ENCODE data around the gene TFR2.

TFR2 gene

DNA sequence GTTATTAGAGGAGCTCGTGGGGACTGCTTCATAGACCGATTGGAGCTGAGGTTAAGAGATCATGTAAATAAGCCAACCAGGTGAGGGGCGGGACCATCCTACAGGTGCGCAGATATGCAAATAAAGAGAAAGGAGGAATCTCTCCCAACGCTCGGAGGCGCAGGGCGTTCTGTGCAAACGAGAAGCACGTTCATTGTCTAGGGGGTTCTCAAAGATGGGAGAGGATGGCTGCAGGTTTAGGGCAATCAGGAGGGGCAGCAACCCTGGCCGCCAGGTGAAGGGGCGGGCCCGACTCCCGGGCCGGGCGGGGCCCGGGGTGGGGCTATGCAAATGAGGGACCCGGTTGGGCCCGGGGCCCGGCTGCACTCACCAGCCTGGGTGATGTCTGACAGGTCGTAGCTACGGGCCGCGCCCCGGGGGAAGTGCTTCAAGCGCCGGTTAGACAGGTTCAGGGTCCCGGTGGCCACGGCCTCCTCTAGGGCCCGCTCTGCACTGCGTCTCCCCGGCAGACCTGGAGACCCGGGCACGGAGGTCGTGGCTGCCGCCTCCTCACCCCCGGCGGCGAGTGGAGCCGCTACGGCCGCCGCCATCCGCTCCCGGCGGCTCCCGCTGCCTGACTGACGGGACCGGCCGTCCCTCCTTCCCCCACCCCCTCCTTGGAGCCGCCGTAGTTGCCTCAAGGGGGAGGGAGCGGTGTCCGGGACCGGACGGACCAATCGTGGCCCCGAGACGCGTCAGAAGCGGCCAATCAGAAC, 55.7 kb downstream of the TFR2 start, which contains the start of gene LRCH4:
TSS of gene LRCH4 (minus strand) at position 619 of the 755 bp plus-strand sequence. CDS start at position 590, 29 bp downstream.
- DNase-seq (ENCODE audit: low read depth) = no peak

DNA sequence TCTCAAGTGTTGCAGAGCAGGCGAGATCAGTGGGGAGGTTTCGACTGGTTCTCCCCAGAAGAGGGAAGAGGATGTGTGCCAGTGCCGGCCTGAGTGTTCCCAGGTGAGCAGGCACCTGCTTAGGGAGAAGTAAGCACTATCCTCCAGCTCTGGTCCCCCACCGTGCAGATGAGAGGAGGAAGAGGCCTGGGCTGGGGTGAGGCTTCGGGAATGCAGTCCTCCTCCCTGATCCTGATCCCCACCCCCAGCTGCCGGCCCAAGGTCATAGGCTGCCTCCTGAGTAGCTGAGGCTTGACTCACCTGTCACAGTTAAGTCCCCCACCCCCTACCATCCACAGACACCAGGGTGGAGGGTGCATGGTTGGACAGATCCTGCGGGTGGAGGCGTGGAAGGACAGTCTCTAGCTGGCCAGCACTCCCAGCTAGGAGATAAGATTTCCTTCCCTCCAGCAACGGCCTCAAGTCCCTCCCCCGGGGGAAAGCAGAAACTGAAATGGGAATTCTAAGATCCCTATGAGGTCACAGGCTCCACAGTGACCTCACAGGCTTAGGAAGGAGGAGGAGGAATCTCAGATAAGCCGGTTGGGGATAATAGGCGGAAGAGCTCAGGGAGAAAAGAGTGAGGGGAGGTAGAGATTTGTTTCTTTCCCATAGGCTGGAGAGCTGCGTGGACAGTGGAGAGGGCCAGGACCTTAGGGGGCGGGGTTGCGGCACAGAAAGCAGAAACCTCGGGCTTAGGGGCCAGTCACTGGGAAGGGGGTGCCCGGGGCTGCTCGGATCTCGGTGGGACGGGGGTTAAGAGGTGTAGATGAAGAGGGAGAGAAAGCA, 56.5 kb downstream of the TFR2 start:
- no peak for DNase-seq (ENCODE audit: low read depth)

DNA sequence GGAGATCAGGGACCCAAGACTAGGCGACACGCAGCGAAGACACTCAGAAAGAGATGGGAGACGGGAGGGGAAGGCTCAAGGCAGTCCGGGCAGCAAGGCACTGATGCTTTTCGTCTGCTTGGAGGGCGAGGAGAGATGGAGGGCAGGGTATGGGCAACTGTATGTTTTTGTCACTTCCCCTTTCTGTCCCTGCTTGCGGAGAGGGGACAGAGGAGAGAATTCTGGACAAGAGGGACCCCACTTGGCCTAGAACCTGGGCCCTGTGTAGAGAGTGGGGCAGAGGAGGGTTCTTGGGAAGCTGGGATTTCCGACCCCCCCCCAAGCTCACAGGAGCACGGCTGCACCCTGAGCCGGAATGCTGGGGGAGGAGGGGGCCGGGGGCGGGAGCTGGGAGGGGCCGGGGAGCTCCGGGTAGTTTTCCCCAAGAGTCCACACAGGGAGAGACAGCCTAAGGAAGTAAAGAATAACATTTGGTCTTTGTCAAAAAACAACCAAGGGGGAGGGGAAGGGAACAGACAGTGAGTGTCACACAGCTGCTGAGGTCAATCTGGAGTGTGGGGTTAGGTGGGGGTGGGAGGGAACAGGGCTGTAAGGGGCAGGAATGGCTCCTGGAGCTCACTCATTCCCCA, 57.2 kb downstream of the TFR2 start:
- no peak for DNase-seq (ENCODE audit: low read depth)

DNA sequence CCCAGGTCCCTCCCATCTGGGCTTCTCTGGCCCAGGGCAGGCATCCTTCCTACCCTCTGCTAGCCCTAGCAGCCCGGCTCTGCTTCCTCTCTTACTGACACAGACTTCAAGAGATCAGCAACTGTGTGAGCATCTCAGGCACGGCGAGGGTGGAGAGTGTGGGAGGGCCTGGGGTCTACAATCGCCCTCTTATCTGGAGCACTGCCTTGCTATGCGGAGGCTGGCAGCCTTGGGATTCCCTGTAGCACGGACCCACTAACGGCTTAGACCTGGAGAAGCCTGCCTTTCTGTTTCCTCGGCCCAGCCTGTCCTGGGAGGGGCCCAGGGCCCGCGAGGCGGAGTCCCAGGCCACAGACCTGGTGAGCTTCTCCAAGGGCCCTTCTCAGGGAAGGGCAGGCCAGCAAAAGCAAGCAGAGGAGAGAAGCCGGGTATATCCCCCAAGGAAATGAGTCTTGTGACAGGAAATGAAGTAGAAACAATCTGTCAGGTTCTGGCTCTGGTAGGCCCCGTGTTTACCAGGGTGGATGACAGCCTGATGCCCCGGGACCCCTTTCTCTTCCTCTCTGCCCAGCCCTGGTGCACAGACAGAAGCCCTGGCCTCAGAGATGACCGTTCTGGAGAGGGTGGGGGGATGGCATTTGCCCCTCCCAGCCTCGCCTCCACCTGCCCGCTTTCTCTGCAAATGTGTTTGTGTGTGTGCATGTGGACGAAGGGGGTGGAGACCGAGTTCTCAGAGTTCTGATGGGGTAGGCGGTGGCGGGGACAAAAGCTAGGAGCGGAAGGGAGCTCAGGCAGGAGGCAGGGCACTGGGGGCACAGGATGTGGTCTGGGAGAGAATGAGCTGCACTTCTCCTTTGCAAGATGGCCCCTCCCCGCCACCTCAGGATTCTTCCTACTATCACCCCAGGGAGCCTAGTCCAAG, 58.0 kb downstream of the TFR2 start:
- peak; percentile 40 for DNase-seq (ENCODE audit: low read depth)

DNA sequence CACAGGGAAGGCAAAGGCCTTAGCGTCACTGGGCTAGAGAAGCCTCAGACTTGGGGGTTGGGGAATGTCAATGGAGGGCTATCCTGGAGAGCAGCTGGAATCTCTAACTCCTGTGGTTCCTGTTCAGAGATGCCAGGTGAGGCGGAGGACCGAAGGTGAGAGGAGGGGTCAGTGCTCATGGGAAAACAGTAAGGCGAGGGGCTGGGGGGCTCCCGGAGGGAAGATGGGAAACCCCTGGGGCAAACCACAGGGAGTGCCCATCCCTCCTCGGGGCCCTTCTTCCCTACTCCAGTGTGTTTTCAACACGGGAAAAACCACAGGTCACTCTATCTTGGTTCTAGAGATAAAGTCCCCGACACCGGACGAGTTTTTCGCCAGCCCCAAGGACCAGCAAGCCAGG, 58.7 kb downstream of the TFR2 start:
- no peak for DNase-seq (ENCODE audit: low read depth)

DNA sequence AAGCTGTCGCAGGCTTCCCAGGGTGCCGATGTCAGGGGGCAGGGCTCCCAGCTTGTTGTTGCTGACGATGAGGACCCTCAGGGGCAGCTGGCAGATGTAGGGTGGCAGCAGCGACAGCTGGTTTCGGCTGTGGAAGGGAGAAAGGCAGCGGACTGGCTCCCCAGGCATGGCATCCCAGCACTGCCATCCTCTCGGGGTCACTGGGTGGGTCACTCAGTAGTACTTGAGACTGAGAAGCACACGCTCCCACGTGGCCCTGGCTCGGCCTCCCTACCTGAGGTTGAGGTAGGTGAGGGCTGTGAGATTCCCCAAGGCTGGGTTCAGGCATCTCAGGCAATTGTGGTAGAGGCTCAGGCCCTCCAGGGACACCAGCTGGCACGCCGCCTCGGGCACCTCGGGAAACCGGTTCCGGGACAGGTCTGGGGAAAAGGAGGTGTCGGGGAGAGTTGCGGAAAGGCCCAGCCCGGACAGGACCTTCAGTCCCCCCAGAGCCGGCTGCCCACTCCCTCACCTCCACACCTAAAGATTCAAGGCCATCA, 59.2 kb downstream of the TFR2 start:
- no peak for DNase-seq (ENCODE audit: low read depth)

DNA sequence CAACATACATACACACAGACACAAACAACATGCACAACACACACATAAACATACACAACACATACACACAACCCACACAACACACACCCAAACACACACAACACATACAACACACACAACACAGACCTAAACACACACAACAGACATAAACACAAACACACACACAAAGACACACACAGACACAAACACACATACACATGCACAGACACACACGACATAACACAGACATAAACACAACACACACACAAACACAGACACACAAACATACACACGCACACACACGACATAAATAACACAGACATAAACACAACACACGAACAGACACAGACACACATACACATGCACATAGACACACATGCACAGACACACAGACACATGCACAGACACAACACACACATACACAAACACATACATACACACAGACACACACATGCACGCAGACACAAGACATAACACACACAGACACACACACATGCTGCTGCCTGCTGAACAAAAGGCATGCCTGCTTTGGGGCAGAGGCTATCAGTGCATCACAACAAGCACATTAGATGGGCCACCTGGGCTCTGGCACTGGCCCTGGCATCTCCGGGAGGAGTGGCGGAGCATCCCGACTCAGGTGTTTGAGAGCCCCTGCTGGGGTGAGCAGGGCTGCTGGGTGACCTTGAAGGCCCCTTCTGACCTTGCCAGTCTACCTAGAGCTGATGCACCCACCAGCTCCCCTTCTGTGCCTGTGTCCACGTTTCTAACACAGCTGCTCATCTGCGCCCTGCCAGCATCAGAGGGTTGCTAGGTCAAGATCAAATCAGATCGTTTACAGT, 60.7 kb downstream of the TFR2 start:
- no peak for DNase-seq (ENCODE audit: low read depth)

DNA sequence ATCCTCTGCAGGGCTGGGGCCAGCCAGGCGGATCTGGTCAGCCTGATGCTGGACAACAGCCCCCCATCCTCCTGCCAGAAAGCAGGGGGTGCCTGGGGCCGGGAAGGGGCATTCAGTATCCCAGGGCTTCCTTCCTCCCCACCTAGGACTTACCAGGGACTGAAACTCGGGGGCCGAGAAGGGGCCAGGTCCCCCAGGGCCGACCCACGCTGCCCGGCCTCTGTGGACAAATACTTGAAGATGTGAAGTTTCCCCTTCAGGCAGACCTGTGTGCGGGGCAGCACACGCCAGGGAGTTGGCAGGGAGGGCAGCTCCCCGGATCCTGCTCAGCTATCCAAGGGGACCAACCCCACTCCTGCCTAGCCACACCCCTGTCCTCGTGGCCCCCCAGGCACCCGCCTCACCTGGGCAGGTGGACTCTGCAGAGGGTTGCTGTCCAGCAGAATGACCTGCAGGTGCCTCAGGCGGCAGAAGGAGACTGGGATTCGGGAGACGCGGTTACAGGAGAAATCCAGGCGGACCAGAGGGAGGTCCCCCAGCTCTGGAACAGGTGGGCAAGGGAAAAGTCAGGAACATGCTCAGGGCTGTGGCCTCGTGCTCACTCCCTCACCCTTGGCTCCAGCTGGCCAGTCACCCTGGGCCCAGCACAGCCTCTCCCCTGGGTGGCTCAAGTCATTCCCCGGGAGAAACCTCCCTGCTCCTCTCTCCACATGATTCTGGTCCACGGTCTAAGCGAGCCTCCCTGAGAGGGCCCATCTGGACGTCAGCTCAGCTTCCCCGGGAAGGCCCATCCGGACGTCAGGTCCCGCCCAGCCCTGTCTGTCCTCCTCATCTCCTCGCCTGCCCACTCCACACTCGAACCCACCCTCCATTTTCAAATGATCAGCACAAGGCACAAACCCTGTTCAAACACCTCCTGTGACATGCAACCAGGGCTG, 62.8 kb downstream of the TFR2 start:
- no peak for DNase-seq (ENCODE audit: low read depth)

DNA sequence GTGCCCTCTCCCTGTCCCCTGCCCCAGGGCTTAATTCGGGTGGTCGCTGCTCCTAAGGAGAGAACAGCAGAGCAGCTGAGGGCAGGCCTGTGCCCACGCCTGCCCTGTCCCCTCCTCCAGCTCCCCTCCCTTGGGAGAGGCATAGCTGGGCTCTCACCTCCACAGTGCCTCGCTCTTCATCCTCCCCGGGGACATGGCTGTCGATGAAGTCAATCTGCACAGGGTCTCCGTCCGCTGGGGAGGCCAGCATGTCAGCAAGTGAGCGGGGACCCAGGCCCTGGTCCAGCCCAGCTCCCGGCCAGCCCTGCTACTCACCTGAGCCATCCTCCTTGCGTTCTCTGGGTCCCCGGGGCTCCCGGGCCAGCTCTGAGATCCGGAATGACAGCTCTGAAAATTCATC, 63.8 kb downstream of the TFR2 start:
- no peak for DNase-seq (ENCODE audit: low read depth)

DNA sequence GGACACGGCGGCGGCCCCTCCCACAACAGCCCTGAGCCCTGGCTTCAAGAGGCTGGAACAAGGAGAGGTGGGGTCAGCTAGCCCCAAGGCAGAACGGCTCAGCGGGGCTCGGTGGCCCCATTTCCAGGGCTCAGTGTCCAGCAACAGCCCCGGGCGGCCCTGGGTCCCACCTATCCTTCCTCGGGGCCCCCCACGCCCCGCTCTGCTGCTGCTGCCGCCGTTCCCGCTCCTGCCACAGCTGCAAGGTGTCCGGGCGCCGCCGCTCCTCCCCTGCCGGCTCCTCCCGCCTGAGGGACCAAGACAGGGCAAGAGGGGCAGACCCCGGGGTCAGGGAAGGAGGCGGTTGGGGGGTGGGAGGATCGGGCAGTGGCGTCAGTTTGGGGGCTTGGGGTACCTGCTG, 64.2 kb downstream of the TFR2 start:
- DNase-seq (ENCODE audit: low read depth) = no peak

DNA sequence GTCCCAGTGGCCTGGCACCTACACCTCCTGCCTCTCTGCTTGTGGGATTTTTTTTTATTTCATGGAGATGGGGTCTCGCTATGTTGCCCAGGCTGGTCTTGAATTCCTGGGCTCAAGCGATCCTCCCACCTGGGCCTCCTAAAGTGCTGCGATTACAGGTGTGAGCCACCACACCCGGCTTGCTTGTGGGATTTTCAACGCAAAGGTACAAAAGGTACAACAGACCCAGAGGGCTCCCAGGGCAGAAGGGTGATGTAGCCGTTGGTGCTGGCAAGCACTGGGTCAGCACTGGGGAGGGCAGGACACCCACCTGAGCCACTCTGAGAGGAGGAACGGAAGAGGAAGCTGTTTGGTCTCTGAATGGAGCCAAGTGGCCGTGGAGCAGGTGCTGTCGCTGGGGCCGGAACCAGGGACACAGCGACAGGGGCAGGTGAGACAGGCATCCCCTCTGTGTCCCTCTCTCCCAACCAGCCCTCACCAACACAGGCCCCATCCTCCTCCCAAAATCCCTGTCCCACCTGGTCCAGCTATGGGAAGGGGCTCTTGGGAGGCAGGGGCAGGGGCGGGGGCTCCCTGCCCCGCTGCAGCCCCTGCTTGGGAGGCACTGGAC, 64.9 kb downstream of the TFR2 start:
- no peak for DNase-seq (ENCODE audit: low read depth)

DNA sequence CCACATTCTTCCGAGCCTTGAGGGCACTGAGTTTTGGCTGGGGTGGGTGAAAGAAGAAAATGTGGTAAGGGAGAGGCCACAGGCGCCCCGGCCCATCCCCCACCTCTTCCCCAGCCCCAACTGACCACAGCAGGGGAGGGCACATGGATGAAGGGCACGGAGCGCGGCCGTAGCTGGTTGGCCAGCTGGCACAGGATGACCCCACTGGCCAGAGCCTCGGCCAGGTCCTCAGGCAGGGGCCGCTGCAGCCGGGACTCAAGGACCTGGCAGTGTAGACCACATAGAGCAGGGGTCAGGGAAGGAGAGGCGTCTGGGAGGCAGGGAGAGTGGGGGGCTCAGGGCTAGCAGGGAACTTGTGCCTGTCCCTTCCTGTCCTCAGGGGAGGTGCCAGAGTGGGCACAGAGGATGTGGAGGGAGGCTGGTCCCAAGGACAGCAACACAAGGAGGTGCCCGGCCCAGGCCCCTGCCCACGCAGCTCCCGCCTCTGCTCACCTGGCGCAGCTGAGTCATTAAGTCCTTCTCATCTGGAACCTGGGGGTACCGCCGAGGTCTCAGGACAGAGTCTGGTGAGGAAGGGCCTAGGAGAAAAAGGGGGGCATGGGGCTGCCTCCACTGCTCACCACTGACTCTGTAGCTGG, 65.5 kb downstream of the TFR2 start:
- DNase-seq (ENCODE audit: low read depth) = no peak

DNA sequence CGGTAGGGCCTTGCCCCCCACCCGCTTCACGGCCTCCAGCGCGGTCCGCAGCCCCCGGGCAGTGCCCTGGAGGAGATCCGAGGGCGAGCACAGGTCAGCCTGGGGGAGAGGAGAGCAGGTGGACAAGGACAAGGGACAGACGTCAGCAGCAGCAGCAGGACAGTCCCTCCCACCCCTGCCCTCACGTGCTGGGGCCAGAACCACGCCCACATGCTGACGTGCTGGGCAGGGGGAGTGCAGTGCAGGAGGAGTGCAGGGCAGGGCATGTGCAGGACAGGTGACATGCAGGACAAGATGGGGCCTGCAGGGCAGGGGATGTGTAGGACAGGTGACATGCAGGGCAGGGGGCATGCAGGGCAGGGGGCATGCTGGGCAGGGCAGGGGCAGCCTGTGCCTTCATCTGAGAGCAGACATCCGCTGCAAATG, 66.1 kb downstream of the TFR2 start:
- DNase-seq (ENCODE audit: low read depth) = no peak

DNA sequence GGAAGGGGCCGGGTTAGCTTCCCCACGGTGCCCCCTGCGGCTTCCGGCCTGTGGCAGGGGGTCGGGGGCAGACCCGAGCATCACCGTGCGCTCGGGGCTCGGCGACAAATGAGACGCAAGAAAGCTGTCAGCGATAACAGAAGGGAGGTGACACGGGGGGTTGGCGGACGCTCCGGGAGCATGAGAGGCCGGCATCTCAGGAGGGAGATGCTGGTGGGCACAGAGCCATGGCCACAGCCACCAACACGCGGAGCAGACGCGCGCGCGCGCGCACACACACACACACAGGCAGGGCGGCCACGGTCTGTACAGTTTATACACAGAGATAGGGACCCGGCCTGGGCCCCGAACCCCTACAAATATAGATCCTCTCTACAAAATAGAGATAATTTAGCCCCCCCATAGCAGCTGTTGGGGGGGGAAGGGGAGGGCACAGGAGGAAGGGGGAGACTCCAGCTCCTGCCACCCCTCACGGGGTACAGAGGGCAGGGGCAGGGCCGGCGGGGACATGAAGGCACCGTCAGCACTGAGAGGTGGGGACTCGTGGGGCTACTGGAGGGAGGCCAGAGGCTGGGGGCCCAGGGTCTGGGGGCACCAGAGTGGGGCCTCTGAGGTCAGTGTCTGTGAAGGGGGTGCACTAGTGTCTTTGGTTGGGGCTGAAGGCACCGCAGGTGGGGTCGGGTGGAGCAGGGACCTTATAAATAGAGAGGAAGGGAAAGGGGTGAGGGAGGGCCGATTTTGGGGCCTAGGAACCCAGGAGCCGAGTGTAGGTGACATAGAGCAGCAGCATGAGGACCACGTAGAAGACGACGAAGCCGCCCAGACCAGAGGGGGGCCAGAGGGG, 66.8 kb downstream of the TFR2 start:
- no peak for DNase-seq (ENCODE audit: low read depth)

DNA sequence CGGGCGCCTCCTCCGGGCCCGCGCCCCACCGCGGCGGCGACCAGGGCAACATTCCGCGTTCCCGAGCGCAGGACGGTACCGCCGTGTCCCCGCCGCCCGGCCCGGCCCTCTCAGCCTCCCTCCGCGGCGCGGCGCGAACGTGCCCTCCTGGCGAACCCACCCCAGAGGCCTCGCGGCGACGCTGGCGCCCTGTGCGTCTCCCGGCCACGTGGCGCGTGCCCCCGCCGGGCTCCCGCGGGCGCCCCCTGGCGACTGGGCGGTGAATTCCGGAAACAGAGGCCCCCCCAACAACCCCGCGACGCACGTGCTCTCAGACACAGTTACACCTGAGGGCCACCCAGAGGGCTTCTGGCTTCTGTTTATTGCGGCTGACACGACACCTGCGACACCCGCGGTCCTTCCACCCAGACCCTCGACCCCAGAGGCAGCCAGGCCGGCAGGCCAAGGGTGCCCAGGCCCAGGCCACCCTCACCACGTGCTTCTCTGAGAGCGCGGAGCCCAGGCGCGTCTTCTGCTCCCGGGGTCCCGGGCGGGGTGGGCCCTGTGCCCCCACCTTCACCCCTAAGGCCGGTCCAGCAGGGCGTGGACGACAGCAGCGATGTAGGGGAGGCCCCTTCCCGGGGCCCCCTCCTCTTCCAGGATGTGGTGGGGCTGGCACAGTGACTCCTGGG, 67.5 kb downstream of the TFR2 start, which contains the start of gene SAP25:
TSS of gene SAP25 (minus strand) at position 210 of the 671 bp plus-strand sequence. CDS start at position 52, 158 bp downstream.
- no peak for DNase-seq (ENCODE audit: low read depth)

DNA sequence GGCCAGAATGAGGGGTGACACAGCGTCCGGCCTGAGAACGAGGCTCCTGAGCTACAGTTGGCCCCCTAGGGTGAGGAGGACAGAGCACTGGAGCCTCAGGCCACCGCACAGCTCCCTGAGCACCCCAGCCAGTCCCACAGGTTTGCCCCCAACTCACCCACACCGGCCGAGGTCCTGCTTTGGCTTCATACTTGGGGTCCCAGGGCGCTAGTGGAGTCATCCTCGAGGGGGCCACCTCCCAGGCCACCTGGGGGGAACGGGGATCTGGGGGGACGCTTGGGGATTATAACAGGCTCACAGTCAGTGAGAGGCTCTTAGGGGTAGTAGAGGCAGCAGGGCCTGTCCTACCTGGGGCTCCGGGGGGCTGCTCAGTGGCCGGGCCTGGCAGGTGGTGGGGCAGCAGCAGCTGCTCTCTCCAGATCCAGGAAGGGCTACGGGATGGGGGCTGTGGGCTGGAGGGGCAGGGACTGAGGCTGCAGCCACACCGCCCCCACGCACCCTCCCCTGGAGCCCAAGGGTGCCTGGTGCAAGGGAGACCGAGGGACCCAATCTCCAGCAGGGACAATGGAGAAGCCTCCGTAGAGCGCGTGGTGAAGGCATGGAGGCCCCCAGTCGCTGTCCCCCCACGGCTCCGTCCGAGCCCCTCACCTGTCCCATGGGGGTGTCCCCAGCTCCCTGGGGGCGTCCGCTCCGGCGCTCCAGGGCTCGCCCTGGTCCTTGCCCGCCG, 68.2 kb downstream of the TFR2 start:
- DNase-seq (ENCODE audit: low read depth) = no peak
